NCI-H774 (cell line): Measurements from ENCODE around the gene ADRA2B.

Experiments used
- DNase-seq: peaks from one replicate; lab custom pipeline; 2025; lab: John Stamatoyannopoulos, UW

The ADRA2B gene

DNA sequence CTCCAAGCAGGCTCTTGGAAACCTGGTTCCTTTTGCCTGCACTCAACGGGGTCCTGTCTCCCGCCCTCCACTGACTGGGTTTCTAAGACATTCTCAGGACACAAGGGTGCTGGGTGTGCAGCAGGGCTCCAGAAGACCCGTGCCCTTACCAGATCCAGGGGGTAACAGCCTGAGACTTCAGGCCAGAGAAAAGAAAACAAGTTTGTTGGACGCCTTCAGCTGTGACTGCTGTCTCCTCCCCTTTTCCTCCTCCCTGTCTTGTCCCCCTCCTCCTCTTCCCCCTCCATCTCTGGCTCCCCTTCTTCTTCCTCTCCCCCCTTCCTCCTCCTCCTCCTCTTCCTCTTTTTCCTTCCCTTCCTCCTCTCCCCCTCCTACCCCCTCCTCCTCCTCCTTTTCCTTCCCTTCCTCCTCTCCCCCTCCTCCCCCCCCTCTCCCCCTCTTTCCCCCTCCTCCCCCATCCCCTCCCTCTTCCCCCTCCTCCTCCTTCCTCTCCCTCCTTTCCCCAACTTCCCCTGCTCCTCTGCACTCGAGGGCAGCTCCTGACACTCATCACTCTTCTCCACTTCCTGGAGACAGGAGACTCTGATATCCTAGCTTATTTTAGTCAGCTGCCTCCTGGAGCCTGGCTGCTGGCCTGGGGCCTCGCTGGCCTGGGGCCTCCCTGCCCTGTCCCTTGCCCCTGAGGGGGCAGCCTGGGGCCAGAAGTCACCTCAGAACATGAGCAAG, 12.4 kb downstream of the ADRA2B start:
- no peak for DNase-seq

DNA sequence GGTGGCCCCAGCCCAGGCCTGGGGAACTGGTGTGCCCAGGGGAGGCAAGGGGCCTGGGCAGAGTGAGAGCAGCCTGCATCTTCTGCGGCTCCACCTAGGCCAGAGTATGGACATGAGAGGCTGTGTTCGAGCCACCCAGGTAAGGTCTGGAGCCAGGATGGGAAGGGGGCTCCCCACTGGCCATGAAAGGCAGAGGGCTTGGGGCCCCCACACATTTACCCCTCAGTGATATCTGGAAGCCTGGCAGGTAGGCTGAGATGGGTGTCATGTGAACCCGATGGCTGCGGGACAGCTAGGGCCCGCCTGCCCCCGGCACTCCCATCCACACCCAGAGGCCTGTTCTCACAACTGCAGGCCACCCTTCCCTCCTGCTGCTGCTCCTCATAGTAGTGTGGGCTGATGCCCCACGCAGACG, 13.2 kb downstream of the ADRA2B start:
- DNase-seq: no peak

DNA sequence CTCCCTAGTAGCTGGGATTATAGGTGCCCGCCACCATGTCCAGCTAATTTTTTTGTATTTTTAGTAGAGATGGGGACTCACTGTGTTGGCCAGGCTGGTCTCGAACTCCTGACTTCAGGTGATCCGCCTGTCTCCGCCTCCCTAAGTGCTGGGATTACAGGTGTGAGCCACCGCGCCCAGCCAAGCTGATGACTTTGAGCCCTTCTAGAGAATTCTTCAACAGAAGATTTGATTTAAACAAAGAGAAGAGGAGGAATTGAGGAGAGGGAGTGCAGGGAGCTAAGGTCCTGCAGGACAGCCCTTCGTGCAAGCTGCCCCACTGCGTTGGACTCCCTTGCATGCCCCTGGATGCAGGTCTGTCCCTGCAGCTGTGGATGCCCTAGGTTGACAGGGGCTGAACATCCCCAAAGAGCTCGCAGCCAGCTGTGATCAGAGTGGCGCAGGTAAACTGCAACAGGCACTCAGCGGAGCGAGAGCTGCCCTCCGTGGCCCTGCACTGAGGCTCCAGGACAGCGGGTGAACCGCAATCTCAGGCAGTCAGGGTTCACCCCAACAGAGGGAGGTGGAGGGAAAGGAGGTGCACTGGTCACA, 13.7 kb downstream of the ADRA2B start:
- DNase-seq: no peak

DNA sequence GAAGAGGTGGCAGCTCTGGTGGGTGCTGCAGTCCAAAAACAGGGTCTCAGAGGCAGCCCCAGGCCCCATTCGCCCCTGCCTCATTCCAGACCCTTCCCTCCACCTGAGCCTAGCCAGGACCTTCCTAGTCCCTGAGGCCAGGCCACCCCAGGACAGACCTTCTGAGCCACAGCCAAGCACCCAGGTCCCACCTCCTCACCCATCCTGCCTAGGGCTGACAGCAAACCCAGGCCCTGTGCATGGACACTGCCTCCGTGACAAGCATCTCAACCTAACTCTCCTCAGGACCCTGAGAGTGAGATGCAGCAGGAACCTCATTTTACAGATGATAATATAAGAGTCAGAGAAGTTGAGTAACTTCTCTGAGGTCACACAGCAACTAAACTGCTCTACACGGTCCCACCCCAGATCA, 15.5 kb downstream of the ADRA2B start:
- no peak for DNase-seq

DNA sequence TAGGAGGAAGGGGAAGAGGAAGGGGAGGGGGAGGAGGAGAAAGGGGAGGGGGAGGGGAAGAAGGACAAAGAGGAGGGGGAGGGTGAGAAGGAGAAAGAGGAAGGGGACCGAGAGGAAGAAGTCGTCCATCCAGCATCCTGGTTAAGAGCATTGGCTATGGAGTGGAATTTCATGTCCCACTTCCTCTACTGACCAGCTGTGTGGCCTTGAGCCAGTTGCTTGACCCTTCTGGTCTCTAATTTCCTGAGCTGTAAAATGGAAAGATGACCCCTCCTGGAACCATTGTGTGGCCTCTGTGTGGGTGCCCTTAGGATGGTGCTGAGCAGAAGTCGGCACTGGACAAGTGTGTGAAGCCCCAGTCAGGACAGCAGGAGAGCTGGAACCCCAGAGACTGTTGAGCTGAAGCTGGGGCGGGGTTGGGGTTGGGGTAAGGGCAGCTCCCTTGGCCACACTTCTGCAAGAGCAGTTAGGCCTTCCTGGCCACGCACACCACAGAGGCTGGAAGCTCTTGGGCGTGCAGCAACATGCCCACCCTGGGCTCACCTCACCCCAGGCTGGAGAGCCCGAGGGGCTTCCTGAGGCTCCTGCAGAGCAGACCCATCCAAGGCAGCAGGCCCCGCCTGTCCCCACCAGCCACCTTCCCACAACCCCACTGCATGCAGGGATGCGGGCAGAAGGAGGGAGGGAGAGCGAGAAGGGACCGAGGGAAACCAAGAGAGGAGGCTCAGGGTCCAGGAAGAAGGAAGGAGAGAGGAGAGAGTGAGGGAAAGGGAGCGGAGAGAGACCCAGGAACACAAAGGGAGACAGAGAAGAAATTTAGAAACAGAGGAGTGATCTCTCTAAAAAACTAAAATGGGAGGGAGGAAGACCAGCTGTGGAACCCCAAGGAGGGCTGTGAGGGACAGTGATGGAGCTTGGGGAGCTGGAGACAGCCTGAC, 16.2 kb downstream of the ADRA2B start:
- DNase-seq: no peak

DNA sequence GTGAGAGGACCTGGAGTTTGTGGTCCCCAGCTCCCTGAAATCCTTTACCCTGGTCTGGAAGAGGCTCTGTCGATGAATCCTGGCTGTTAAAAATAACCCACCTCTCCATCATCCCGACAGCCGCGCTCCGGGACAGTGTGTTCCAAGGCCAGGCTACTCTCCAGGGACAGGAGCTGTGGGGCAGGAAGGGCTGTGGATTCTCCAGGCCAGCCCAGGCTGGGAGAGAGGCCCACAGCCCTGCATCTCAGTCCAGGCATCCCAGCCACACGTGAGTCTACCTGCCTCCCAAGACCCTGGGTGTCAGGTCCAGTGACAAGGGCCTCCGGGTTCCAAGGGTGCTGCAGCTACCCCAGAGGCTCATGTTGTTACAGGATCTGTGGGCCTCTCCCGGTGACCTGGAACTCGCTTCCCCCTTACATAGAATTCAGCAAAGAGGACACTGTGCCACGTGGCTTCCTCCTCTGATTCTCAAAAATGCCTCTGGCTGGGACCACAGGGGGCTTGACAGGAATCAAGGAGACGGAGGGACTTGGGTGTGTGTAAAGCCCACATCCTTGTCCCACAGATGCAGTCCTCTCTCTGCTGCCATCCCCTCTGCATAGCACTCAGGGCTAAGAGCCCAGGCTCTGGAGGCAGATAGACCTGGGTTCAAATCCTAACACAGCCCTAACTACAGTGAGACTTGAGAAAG, 17.3 kb downstream of the ADRA2B start:
- no peak for DNase-seq

DNA sequence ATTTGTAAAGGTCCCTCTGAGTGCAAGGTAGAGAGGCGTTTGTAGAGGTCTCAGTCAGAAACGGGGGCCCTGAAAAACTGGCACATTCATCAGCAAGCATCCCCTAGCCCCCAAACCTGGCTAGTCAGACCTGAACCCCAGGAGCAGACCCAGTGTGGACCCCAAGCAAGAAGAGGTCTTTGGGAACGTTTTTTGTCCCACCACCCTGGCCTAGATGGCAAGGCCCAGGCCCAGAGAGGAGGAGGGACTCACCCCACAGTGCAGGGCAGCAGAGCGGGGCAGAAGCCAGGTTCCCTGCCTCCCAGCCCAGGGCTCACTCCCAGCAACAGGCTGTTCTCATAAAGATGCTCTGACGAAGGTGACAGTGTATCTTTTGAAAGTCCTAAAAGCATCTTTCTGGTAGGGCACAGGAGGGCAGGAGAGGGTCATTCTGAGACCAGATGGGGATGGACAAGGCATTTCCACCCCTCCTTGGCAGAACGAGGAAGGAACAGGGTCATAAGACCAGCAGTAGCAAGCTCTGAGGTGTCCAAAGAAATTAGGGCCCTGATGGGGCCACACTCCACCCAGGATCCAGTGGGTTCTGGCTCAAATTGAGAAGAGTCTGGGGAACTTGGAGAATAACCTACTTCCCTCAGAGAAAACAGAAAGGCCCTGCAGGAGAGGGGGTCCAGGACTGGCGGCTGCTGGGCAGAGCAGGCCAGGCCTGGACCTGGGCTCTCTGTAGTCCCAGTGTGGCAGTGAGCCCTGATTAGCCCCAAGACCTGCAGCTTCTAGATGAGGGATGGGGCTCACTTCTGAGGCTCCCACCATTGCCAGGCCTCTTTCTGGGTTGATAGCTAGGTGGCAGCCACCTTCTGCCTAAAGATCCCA, 18.2 kb downstream of the ADRA2B start:
- DNase-seq: no peak

DNA sequence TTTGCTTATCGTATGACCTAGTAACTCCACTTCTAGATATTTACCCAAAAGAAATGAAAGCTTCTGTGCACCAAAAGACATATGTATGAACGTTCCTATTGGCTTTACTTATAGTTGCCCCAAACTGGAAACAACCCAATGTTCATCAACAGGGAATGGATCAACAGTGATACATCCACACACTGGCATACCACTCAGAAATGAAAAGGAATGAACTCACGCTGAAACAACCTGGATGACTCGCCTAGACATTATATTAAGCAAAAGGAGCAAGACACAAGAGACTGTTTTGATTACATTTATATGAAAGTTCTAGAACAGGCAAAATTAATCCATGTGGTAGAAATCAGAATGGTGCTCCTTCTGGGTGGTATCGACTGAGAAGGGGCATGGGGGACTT, 18.9 kb downstream of the ADRA2B start:
- no peak for DNase-seq

DNA sequence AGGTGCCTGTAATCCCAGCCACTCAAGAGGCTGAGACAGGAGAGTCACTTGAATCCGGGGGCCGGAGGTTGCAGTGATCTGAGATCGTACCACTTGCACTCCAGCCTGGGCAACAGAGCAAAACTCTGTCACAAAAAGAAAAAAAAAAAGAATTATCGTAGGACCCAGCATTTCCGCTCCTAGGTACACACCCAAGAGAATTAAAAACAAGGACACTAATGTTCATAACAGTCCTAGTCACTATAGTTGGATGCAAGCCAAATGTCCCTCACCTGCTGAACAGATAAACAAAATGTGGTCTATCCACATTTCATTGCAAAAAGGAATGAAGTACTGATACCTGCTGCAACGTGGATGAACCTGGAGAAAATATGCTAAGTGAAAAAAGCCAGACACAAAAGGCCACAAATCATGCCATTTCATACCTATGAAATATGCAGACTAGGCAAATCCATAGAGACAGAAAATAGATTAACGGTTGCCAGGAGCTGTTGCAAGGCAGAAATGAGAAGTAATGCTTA, 21.2 kb downstream of the ADRA2B start:
- DNase-seq: peak; percentile 12

DNA sequence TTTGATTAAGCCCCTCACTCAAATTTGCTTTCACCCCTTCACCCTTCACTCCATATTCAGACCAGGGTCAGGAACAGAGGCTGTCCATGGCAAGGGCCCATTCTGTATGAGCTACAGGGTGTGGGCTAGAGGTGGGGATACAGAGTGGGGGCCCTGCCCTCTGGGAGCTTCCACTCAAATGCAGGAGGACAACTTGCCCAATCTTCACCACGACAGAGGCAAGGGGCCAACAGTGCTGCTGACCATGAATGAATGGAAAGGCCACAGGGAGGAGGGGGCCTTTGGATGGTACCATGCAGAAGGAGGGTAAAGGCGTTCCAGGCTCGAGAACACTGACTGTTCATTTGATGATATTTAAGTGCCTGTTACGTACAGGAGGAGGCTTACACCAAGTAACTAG, 22.8 kb downstream of the ADRA2B start:
- no peak for DNase-seq

DNA sequence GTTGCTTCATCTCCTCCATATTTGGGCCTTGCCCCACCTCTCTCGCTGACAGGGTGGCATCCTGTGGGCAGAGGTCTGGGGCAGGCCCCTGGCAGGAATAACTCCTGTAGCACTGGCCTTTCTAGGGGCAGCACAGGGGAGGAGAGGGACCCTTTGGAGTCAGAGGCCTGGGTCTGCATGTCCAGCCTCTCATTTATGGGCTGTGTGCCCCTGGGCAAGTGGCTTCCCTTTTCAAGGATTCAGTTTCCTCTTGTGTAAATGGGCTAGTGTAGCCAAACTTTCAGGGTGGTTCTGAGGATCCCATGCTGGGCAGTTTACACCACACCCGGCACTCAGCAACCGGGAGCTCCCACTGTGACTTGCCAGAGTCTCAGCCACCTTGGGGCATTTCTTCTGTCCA, 23.4 kb downstream of the ADRA2B start:
- DNase-seq: no peak

DNA sequence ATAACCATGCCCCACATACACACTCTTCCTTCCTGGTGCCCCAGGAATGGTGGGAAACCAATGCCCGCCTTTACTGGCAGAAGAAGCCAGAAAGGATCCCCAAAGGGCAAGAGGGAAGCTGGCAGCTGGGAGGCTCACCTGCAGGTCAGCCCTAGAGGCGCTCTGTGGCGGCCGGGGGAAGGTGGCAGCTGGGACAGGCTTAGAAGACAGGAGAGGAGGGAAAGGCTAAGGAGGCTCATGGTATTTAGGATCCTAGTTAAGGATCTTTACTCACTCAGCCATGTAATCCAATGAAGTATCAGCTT, 23.8 kb downstream of the ADRA2B start:
- no peak for DNase-seq

DNA sequence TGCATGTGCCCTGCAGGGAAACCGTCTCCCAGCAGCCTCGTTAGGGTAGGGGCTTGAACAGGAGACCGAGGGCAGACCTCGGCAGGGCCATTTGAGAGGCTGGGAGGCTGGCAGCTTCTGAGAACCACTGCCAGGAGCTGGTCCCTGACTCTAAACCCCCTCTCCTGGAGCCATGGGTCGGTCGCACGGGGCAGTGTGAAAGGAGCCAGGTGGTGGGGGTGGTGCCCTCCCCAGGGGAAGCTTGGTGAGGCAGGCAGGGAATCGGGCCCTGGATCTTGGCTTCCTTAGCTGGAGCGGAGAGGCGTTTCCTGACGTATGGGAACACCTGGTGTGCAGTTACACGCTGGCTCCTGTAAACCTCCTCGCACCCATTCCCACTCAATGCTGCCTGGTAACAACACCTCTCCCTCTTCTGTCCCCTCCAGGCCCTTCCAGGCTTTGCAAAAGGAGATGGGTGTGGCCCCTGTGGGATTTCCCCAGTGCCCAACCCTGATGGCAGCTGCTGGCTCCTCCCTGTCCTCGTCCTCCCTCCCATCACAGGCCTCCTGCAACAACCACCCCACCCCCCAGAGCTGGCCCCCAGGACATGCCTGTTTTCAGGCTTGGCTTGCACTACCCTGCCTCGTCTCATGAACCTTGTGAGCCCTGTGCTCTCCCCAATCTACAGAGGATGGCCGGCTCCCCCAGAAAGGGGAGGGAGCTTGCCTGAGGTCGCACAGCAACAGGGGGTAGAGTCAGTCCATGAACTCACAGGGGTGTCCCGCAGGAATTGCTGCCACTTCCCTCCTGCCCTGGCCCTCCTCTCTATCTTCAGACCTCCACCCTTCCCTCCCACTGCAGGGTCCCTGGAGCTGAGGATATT, 24.4 kb downstream of the ADRA2B start:
- DNase-seq: no peak

DNA sequence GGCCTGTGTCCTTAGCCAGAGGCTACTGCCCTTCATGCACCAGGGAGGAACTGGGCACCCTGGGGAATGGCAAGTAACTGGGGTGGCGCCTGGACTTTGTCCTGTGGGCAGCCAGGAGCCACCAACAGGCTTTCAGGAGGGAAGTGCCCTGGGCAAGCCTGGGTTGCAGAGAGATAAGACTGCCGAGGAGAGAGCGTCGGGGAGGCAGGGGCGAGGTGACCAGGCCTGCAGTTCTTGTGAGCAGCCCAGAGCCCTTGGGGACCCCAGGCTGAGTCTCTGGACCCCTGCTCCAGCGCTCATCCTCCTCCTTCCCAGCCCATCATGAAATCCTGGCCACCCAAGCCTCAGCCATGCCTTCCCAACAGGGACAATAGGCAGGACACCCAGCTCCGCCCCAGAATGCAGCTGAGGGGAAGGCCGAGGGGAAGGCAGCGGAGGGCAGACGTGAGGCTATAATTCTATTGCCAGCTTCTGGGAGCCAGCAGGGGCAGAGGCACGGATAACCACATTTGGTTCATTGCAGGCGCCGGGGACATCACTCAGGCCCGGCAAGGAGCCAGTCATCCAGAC, 25.1 kb downstream of the ADRA2B start:
- no peak for DNase-seq

DNA sequence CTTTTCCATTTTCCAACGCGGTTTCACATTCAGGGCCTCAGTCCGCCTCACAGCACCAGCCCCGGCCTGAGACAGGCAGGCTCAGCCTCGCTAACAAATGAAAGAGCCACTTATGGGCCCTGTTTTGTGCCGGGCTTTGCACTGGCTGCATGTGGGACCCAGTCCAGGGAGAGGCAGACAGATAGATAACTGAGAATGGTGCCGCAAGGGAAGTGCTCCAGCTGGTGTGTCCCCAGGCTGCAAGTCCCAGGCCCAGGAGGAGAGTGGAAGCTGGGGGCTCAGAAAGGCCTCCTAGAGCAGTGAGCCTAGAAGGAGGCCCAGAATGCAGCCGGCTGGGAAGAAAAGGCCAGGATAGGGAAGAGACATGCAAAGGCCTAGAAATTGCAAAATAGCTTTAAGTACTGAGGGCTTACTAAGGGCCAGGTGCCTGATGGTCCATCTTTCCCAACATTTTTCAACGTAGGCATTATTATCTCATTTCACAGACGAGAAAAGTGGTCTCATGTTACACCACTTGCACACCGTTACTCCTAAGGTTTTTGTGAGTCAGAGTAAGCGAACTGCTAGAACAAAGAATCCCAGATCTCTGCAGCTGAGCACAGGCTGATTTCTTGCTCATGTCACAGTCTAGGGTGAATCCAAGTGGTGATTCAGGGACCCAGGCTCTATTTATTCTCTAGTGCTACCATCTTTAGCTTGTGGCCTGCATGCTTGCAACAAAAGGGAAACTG, 26.0 kb downstream of the ADRA2B start:
- no peak for DNase-seq

DNA sequence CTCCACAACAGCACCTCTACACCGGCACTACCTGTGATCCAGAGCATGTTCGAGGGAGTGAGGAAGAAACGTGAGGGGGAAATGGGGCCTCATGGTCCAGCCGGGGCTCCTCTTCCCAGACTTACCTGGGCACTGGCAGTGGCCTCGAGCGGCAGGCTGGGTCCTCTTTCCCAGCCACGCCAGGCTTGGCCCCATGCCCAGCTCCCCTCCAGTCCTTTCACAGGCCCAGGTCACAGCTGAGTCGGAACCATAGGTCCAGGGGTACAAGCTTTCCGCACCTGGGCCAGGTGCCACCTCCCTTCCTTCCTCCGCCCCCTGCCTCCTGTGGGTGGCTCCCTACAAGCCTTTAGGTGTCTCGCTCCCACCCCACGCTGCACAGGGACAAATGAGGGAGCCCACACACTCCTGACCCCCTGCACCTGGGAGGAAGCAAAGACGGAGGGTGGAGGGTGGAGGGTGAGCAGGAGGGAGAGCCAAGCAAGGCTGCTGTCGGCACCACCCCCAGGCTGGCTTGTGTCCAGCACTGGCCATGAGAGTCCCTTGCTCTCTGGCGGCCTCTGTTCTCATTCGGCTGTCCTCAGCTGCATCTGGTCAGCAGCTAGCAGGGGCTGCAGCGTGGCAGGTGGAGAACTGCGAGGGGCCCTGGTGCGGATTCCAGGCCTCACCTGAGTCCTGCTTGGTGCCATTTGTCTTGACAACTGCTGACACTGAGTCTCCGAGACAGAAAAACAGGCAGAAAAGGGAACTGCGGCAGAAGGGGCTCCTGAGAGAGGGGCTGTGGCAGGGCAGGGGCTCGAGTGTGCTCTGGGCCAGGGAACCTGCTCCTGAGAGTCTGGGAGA, 26.8 kb downstream of the ADRA2B start:
- no peak for DNase-seq

DNA sequence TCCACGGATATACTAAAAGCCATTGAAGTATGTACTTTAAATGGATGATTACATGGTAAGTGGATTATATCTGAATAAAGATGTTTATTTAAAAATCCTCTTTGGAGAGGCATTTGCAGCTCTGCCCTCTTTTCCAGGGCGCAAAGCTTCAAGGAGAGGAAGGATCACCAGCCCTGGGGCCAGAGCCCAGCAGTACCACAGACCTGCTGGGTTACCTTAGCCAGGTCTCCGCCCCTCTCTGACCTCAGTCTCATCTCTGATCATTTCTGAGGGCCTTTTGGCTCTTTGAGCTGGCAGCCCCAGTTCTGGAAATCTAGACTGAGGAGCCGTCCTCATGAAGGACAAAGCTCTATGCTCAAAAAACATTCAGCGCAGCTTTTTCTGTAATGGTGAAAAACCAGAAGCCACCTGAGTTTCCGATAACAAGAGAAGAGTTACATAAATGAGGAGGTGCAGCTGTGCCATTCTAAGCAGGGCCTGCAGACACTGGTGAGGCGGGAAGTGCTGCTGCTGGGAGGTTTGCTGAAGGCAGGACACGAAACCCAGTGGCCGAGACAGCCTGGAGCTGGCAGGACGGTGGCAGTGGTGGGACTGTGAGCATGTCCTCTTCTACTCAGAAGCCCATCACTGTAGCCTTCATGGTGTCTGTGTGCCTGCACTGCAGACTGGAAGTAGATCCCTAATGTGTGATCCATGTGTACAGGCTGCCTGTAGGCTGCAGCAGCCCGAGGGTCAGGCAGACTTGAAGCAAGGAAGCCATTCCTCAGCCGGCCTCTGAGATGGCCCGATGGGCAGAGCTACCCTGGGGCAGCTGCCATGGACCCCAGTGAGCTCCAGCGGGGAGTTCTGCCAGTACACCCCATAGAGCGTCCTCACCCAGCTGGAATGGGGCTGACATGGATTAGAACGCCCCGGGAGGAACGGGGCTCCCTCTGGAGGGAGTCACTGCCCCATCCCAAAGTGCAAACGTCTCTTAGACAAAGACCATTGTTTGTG, 27.7 kb downstream of the ADRA2B start:
- no peak for DNase-seq
